HepG2 (cell line): ENCODE data around the gene KIF22. TPM values are rescaled to one million over a fixed set of nuclear protein-coding genes. Genes with fewer than 3 reads are reported as not detected.

ENCODE experiments used
- CEBPZ ChIP-seq: IDR thresholded peaks from 2 replicates; pipeline ENCODE4 v1.6.1; 2012; ENCODE audit warnings: low read length, improper control_type of control experiment
- FOXK1 ChIP-seq: sonication (generic); formaldehyde crosslinking; IDR thresholded peaks from 2 replicates; pipeline ENCODE4 v1.4.0; 2020; ENCODE audit warnings: low read depth, missing genetic modification reagents, borderline replicate concordance
- NCOA5 ChIP-seq: sonication (generic); formaldehyde crosslinking; IDR thresholded peaks from 2 replicates; pipeline ENCODE4 v1.4.0; 2020; ENCODE audit warnings: missing genetic modification reagents
- NR2C2 ChIP-seq: sonication (generic); formaldehyde crosslinking; IDR thresholded peaks from 2 replicates; pipeline ENCODE4 v1.4.0; 2020; ENCODE audit warnings: missing genetic modification reagents, mild to moderate bottlenecking, moderate library complexity, borderline replicate concordance
- POGK ChIP-seq: sonication (generic); formaldehyde crosslinking; conservative IDR thresholded peaks from 2 replicates; pipeline ENCODE4 v1.8.0; 2022; ENCODE audit warnings: mild to moderate bottlenecking, moderate library complexity, missing genetic modification reagents
- TBX3 ChIP-seq: fragments of 450-650 bp; IDR thresholded peaks from 2 replicates; pipeline ENCODE4 v1.6.1; 2017; ENCODE audit warnings: antibody characterized with exemption, mild to moderate bottlenecking, inconsistent platforms, borderline replicate concordance
- TCF7L2 ChIP-seq: IDR thresholded peaks from 2 replicates; pipeline ENCODE4 v1.6.1; 2011; ENCODE audit warnings: mild to moderate bottlenecking, low read depth, low read length, moderate library complexity
- THAP7 ChIP-seq: sonication (generic); formaldehyde crosslinking; IDR thresholded peaks from 2 replicates; pipeline ENCODE4 v1.8.1; 2023; ENCODE audit warnings: mild to moderate bottlenecking, missing genetic modification reagents
- U2AF2 ChIP-seq: fragments of 200-400 bp; formaldehyde crosslinking; IDR thresholded peaks from 2 replicates; pipeline ENCODE4 v1.6.1; 2017; ENCODE audit warnings: low read depth, mild to moderate bottlenecking, low read length
- ZBTB10 ChIP-seq: sonication (generic); formaldehyde crosslinking; IDR thresholded peaks from 2 replicates; pipeline ENCODE4 v1.4.0; 2020; ENCODE audit warnings: missing genetic modification reagents, borderline replicate concordance
- ZNF225 ChIP-seq: sonication (generic); formaldehyde crosslinking; IDR thresholded peaks from 2 replicates; pipeline ENCODE4 v1.4.0; 2020; ENCODE audit warnings: mild to moderate bottlenecking, missing genetic modification reagents
- ZNF230 ChIP-seq: sonication (generic); formaldehyde crosslinking; IDR thresholded peaks from 2 replicates; pipeline ENCODE4 v1.4.0; 2020; ENCODE audit warnings: mild to moderate bottlenecking, missing genetic modification reagents
- ZNF770 ChIP-seq: sonication (generic); formaldehyde crosslinking; IDR thresholded peaks from 2 replicates; pipeline ENCODE4 v1.5.0; 2020; ENCODE audit warnings: mild to moderate bottlenecking, missing genetic modification reagents
- ZNF800 ChIP-seq: sonication (generic); formaldehyde crosslinking; IDR thresholded peaks from 2 replicates; pipeline ENCODE4 v1.4.0; 2020; ENCODE audit warnings: missing genetic modification reagents
- polyA plus RNA-seq, 8 experiments: library from polyadenylated mRNA; depleted of rRNA in 3 of 8; stranded (reverse) in 7 of 8; unstranded in 1 of 8; fragments of >200 nt; fragmentation: Illumina TruSeq in 4 of 8; extraction: Trizol in 4 of 8; gene quantifications; 2 replicates each; pipeline versions ENCODE4 v1.2.1 to v1.2.3, GENCODE V29; 2011 to 2016; ENCODE audit warnings: low read depth in 4 of 8, missing spikeins in 1 of 8, mixed read lengths in 1 of 8; ENCODE audit not compliant: insufficient read depth in 1 of 8
- total RNA-seq, 5 experiments: library from RNA; depleted of rRNA; stranded (reverse); fragments of >200 nt; fragmentation: Illumina TruSeq; extraction: Trizol; gene quantifications; 2 replicates each; pipeline ENCODE4 v1.2.3, GENCODE V29; 2016; ENCODE audit warnings: low read depth in 1 of 5

The KIF22 gene
- total and polyA plus RNA-seq, 2 of the 13 experiments (the other 11 are each of a cell fraction or from before 2014, with no cell fraction given): 95.8 to 118 TPM

GRCh38 chr16:29760567-29761279 lies 29.8 kb upstream of the KIF22 start (continued):
- TF ChIP-seq ZNF800: no peak
- TF ChIP-seq NCOA5 (CRISPR knock-in tag): no peak
- no peak for TF ChIP-seq CEBPZ
- no peak for TF ChIP-seq ZBTB10 (CRISPR knock-in tag)
- no peak for TF ChIP-seq THAP7 (CRISPR knock-in tag)
- TF ChIP-seq ZNF225 (CRISPR knock-in tag): no peak
- TF ChIP-seq FOXK1: no peak
- 0 out of 2 replicates have a peak, but pooled peaks have one; percentile 17 for TF ChIP-seq NR2C2 (CRISPR knock-in tag)
- TF ChIP-seq ZNF770 (CRISPR knock-in tag): no peak
- TF ChIP-seq TBX3: no peak
- no peak for TF ChIP-seq TCF7L2
- TF ChIP-seq POGK (CRISPR knock-in tag): 0 out of 2 replicates have a peak, but pooled peaks have one; percentile 37
- TF ChIP-seq U2AF2: no peak
- TF ChIP-seq ZNF230 (CRISPR knock-in tag): 0 out of 2 replicates have a peak, but pooled peaks have one; percentile 25
